Iris pigment epithelial cell (primary cell): Measurements from ENCODE around the gene UTF1.
"Not testable (repeated sequence)": the region's sequence is repeated elsewhere in the genome, so short reads cannot be mapped to it uniquely, and the experiment has no call there.

ENCODE experiments used
- DNase-seq: peaks from one replicate; pipeline ENCODE4 v3.0.0-alpha.2; 2011; ENCODE audit warnings: low read depth

The UTF1 gene

GRCh38 chr10:133209641-133210040, 20.4 kb upstream of the UTF1 start:
- no peak for DNase-seq

GRCh38 chr10:133210398-133211140, 19.4 kb upstream of the UTF1 start:
- no peak for DNase-seq

- DNase-seq, result no peak
Measured at GRCh38 chr10:133211141-133211830, 18.7 kb upstream of the UTF1 start.

GRCh38 chr10:133211959-133212852, 17.8 kb upstream of the UTF1 start:
- DNase-seq, result no peak

GRCh38 chr10:133212853-133213494, 17.0 kb upstream of the UTF1 start:
- DNase-seq, result no peak

GRCh38 chr10:133213641-133214467, 16.2 kb upstream of the UTF1 start:
- no peak for DNase-seq

GRCh38 chr10:133214468-133215410, 15.3 kb upstream of the UTF1 start:
- no peak for DNase-seq

GRCh38 chr10:133215586-133215985, 14.4 kb upstream of the UTF1 start:
- DNase-seq, result no peak

- no peak for DNase-seq
Measured at GRCh38 chr10:133216776-133217175, 13.2 kb upstream of the UTF1 start.

GRCh38 chr10:133217800-133218589, 12.0 kb upstream of the UTF1 start:
- DNase-seq, result no peak

GRCh38 chr10:133218891-133219290, 11.1 kb upstream of the UTF1 start:
- no peak for DNase-seq

GRCh38 chr10:133219782-133220181, 10.2 kb upstream of the UTF1 start:
- DNase-seq, result no peak

- DNase-seq, result no peak
Measured at GRCh38 chr10:133221331-133221730, 8.7 kb upstream of the UTF1 start.

- not testable (repeated sequence) for DNase-seq
Measured at GRCh38 chr10:133221756-133222155, 8.3 kb upstream of the UTF1 start.

GRCh38 chr10:133224076-133224475, 5.9 kb upstream of the UTF1 start:
- no peak for DNase-seq

GRCh38 chr10:133224756-133225372, 5.2 kb upstream of the UTF1 start:
- DNase-seq, result no peak

GRCh38 chr10:133225707-133226191, 4.3 kb upstream of the UTF1 start:
- DNase-seq, result no peak

GRCh38 chr10:133226251-133226808, 3.7 kb upstream of the UTF1 start:
- no peak for DNase-seq
